ENCODE data around the gene POLN. TPM values are rescaled to one million over a fixed set of nuclear protein-coding genes. Genes with fewer than 3 reads are reported as not detected.

POLN gene
- polyA plus RNA-seq, 2 of the 4 experiments (the other 2 are of a cell fraction), result 2.4 to 2.9 TPM

- TF ChIP-seq GATA3 (IDR thresholded peaks at IDR 0.05; ENCODE audit: borderline replicate concordance), result no peak
- no peak for TF ChIP-seq POLR2AphosphoS2 (conservative IDR thresholded peaks at IDR 0.05; ENCODE audit: low read length)
- TF ChIP-seq, protein P1, sequence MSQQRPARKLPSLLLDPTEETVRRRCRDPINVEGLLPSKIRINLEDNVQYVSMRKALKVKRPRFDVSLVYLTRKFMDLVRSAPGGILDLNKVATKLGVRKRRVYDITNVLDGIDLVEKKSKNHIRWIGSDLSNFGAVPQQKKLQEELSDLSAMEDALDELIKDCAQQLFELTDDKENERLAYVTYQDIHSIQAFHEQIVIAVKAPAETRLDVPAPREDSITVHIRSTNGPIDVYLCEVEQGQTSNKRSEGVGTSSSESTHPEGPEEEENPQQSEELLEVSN (IDR thresholded peaks at IDR 0.05; ENCODE audit: borderline replicate concordance, low read depth), result no peak
Observed at GRCh38 chr4:2083826-2084160, 158.1 kb downstream of the POLN start (continued).

DNA sequence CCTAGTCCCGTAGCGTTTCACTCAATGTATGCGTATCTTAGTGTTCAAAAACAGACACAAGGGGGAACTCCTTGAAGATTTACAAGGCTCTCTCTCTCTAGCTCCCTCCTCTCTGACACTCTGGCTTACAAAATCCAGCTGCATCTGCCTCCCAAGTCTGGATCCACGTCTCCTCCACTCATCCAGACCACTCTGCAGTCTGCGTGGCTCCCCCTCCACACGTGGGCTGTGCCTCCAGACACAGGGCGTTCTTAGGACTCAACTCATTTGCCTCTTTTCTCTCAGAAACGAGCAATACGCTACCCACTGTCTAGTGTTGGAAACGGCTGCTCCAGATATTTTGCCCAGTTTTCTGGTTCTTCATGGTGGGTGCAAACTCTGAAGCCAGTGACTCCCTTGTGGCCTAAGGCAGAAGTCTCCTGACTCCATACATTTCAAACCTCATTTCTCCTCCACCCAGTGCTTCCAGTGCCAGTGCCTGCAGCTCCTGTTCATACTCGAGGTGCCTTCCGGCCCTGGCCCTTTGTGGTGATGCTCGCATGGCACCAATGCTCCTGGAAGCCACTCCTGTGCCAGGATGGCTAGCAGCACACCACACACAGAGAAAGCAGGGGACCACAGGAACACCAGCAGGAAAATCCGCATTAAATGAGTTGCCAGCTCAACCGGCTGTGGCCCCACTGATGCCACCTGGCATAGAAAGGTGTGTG, 158.7 kb downstream of the POLN start:
- Histone ChIP-seq H3K4me1 (no peaks in the 10 kb centered on the region), H3K27ac (no peak overlapping the region), H3K4me3 (no peak overlapping the region), H3K4me2 (no peak overlapping the region), H3K9me3 (no peaks in the 10 kb centered on the region)
- WGBS (ENCODE audit: missing lambda C conversion rate), result 73% methylated on average over 15 of the region's 15 CpGs
- TF ChIP-seq KDM5A (IDR thresholded peaks at IDR 0.05) (no peak), RFX5 (IDR thresholded peaks at IDR 0.05) (no peak), RARB (CRISPR knock-in tag; IDR thresholded peaks at IDR 0.05) (no peak), MYC (IDR thresholded peaks at IDR 0.05; ENCODE audit: borderline replicate concordance, low read length) (no peak), ZFP36 (IDR thresholded peaks at IDR 0.05; ENCODE audit: borderline replicate concordance, partially characterized antibody) (no peak), SREBF2 (IDR thresholded peaks at IDR 0.05) (no peak), EHF (CRISPR knock-in tag; IDR thresholded peaks at IDR 0.05) (no peak), USF2 (IDR thresholded peaks at IDR 0.05) (no peak), POLR2A (IDR thresholded peaks at IDR 0.05; ENCODE audit: low read length) (no peak), FOSB (CRISPR knock-in tag; IDR thresholded peaks at IDR 0.05) (no peak)
- TF ChIP-seq, protein P2, sequence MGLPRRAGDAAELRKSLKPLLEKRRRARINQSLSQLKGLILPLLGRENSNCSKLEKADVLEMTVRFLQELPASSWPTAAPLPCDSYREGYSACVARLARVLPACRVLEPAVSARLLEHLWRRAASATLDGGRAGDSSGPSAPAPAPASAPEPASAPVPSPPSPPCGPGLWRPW (IDR thresholded peaks at IDR 0.05), result no peak
- TF ChIP-seq, protein P3, sequence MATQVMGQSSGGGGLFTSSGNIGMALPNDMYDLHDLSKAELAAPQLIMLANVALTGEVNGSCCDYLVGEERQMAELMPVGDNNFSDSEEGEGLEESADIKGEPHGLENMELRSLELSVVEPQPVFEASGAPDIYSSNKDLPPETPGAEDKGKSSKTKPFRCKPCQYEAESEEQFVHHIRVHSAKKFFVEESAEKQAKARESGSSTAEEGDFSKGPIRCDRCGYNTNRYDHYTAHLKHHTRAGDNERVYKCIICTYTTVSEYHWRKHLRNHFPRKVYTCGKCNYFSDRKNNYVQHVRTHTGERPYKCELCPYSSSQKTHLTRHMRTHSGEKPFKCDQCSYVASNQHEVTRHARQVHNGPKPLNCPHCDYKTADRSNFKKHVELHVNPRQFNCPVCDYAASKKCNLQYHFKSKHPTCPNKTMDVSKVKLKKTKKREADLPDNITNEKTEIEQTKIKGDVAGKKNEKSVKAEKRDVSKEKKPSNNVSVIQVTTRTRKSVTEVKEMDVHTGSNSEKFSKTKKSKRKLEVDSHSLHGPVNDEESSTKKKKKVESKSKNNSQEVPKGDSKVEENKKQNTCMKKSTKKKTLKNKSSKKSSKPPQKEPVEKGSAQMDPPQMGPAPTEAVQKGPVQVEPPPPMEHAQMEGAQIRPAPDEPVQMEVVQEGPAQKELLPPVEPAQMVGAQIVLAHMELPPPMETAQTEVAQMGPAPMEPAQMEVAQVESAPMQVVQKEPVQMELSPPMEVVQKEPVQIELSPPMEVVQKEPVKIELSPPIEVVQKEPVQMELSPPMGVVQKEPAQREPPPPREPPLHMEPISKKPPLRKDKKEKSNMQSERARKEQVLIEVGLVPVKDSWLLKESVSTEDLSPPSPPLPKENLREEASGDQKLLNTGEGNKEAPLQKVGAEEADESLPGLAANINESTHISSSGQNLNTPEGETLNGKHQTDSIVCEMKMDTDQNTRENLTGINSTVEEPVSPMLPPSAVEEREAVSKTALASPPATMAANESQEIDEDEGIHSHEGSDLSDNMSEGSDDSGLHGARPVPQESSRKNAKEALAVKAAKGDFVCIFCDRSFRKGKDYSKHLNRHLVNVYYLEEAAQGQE (IDR thresholded peaks at IDR 0.05), result no peak
- TF ChIP-seq, protein P1 (IDR thresholded peaks at IDR 0.05; ENCODE audit: borderline replicate concordance, low read depth), result no peak
- ChIA-PET CTCF (interaction anchor here (0.7 kb wide), 1 partner anchor 16 kb away, joined by 3 read pairs; no protein-coding TSS in a partner anchor), POLR2A (no interaction called here)
- no peak for ATAC-seq
- no peak for DNase-seq (ENCODE audit: low read depth in 1 of 2, low spot score in 1 of 2)
- FAIRE-seq, result no peak

DNA sequence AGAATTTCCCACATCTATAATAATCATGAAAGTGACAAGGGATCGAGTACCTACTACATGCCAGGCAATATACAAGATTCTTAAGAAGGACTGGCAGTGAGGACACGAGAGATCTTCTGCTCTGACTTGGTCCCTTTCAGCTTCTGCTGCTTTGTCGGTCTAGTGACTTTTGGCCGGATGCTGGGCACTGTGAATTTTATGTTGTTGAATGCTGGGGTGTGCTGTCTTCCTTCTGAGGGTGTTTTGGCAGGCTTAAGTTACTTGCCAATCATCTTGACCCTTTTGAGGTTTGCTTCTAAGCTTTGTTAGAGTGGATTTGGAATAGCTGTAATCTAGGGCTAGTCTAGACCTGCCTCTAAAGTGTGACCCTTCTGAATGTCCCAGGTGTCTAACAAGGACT, 159.3 kb downstream of the POLN start:
- Histone ChIP-seq H3K27ac (no peak overlapping the region), H3K4me3 (no peak overlapping the region), H3K9me3 (no peaks in the 10 kb centered on the region), H3K4me2 (no peak overlapping the region), H3K4me1 (no peaks in the 10 kb centered on the region)
- no peak for DNase-seq (ENCODE audit: low read depth in 1 of 2, low spot score in 1 of 2)
- ChIA-PET CTCF (interaction anchor here (0.7 to 1.2 kb wide), 3 partner anchors 15 to 379 kb away, joined by 3 read pairs; no protein-coding TSS in a partner anchor), POLR2A (no interaction called here)
- WGBS (ENCODE audit: missing lambda C conversion rate), result 65% methylated on average over 4 of the region's 4 CpGs
- no peak for ATAC-seq
- FAIRE-seq, result no peak
- no peak for TF ChIP-seq POLR2AphosphoS2 (conservative IDR thresholded peaks at IDR 0.05; ENCODE audit: low read length)
- TF ChIP-seq EP300 (IDR thresholded peaks at IDR 0.05), result no peak
- no peak for TF ChIP-seq FOSB (CRISPR knock-in tag; IDR thresholded peaks at IDR 0.05)
- TF ChIP-seq, protein P4, sequence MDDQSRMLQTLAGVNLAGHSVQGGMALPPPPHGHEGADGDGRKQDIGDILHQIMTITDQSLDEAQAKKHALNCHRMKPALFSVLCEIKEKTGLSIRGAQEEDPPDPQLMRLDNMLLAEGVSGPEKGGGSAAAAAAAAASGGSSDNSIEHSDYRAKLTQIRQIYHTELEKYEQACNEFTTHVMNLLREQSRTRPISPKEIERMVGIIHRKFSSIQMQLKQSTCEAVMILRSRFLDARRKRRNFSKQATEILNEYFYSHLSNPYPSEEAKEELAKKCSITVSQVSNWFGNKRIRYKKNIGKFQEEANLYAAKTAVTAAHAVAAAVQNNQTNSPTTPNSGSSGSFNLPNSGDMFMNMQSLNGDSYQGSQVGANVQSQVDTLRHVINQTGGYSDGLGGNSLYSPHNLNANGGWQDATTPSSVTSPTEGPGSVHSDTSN (IDR thresholded peaks at IDR 0.05), result no peak
- TF ChIP-seq HEYL (CRISPR knock-in tag; IDR thresholded peaks at IDR 0.05), result no peak
- TF ChIP-seq HOXB13 (CRISPR knock-in tag; IDR thresholded peaks at IDR 0.05; ENCODE audit: low read depth), result no peak
- TF ChIP-seq CBX8 (IDR thresholded peaks at IDR 0.05), result no peak
- no peak for TF ChIP-seq JUN (IDR thresholded peaks at IDR 0.05)
- TF ChIP-seq ZC3H11A (IDR thresholded peaks at IDR 0.05), result no peak
- TF ChIP-seq POLR2A (IDR thresholded peaks at IDR 0.05; ENCODE audit: low read length), result no peak
- no peak for TF ChIP-seq NR3C1 (IDR thresholded peaks at IDR 0.05)
- TF ChIP-seq RARB (CRISPR knock-in tag; IDR thresholded peaks at IDR 0.05), result no peak
- no peak for TF ChIP-seq KDM5A (IDR thresholded peaks at IDR 0.05)
- TF ChIP-seq NFE2L2 (conservative IDR thresholded peaks at IDR 0.05; ENCODE audit: low read length), result no peak
- no peak for TF ChIP-seq FOSL2 (IDR thresholded peaks at IDR 0.05)
- TF ChIP-seq FOSL2 (CRISPR knock-in tag; IDR thresholded peaks at IDR 0.05), result no peak
- no peak for TF ChIP-seq MAZ (IDR thresholded peaks at IDR 0.05; ENCODE audit: borderline replicate concordance, low read depth, low read length)
- TF ChIP-seq PHF8 (IDR thresholded peaks at IDR 0.05; ENCODE audit: borderline replicate concordance, low read depth), result no peak
- TF ChIP-seq ESRRA (IDR thresholded peaks at IDR 0.05; ENCODE audit: borderline replicate concordance, low read length), result no peak
- no peak for TF ChIP-seq RCOR1 (IDR thresholded peaks at IDR 0.05; ENCODE audit: low read depth, low read length)
